ENCODE results near the gene ZNF441.
A peak's percentile ranks its signal among the peaks of the same experiment; 100 is the strongest.
"Not testable (repeated sequence)": the region's sequence is repeated elsewhere in the genome, so short reads cannot be mapped to it uniquely, and the experiment has no call there.

Gene ZNF441

GRCh38 chr19:11776669-11777068 is 9.9 kb downstream of the ZNF441 start:
- FAIRE-seq; DNase-seq (ENCODE audit: insufficient read length, low spot score): not testable (repeated sequence)

- no peak for FAIRE-seq
Measured at GRCh38 chr19:11780431-11781020, 13.7 kb downstream of the ZNF441 start.

GRCh38 chr19:11781295-11782057 is 14.7 kb downstream of the ZNF441 start:
- DNase-seq (ENCODE audit: insufficient read length, low spot score) (no peak), FAIRE-seq (no peak)

More at GRCh38 chr19:11780431-11781020, 13.7 kb downstream of the ZNF441 start:
- no peak for DNase-seq (ENCODE audit: insufficient read length, low spot score)

GRCh38 chr19:11783767-11784166 is 17.0 kb downstream of the ZNF441 start:
- no peak for DNase-seq (ENCODE audit: insufficient read length, low spot score)
- no peak for FAIRE-seq

GRCh38 chr19:11784356-11784755 is 17.6 kb downstream of the ZNF441 start:
- FAIRE-seq = no peak

GRCh38 chr19:11787536-11787935 is 20.7 kb downstream of the ZNF441 start:
- FAIRE-seq = no peak

More at GRCh38 chr19:11784356-11784755, 17.6 kb downstream of the ZNF441 start:
- no peak for DNase-seq (ENCODE audit: insufficient read length, low spot score)

GRCh38 chr19:11792942-11793341 is 26.1 kb downstream of the ZNF441 start:
- DNase-seq (ENCODE audit: insufficient read length, low spot score) (no peak), FAIRE-seq (no peak)

More at GRCh38 chr19:11787536-11787935, 20.7 kb downstream of the ZNF441 start:
- no peak for DNase-seq (ENCODE audit: insufficient read length, low spot score)

GRCh38 chr19:11797491-11797890 is 30.7 kb downstream of the ZNF441 start:
- FAIRE-seq (peak; percentile 89), DNase-seq (ENCODE audit: insufficient read length, low spot score) (peak; percentile 91)

- DNase-seq (ENCODE audit: insufficient read length, low spot score) = peak; percentile 96
- peak; percentile 33 for FAIRE-seq
Measured at GRCh38 chr19:11798391-11799330, 31.9 kb downstream of the ZNF441 start, which contains the start of gene ZNF491. TSS of gene ZNF491 (plus strand) at chr19:11798523. CDS start at chr19:11805954, 7,431 bp downstream.

GRCh38 chr19:11806354-11807098 is 39.7 kb downstream of the ZNF441 start:
- FAIRE-seq = no peak
- DNase-seq (ENCODE audit: insufficient read length, low spot score) = no peak

GRCh38 chr19:11807099-11807380 is 40.2 kb downstream of the ZNF441 start:
- no peak for DNase-seq (ENCODE audit: insufficient read length, low spot score)
- no peak for FAIRE-seq

- no peak for DNase-seq (ENCODE audit: insufficient read length, low spot score)
- no peak for FAIRE-seq
Measured at GRCh38 chr19:11813703-11814028, 46.9 kb downstream of the ZNF441 start.

- FAIRE-seq (peak; percentile 69), DNase-seq (ENCODE audit: insufficient read length, low spot score) (peak; percentile 98)
Measured at GRCh38 chr19:11814029-11814699, 47.4 kb downstream of the ZNF441 start, which contains the start of gene ZNF440. TSS of gene ZNF440 (plus strand) at chr19:11814273. CDS start at chr19:11814448, 175 bp downstream.

GRCh38 chr19:11814700-11815035 is 47.9 kb downstream of the ZNF441 start:
- no peak for DNase-seq (ENCODE audit: insufficient read length, low spot score)
- no peak for FAIRE-seq

GRCh38 chr19:11821474-11822109 is 54.8 kb downstream of the ZNF441 start:
- no peak for DNase-seq (ENCODE audit: insufficient read length, low spot score)
- peak; percentile 72 for FAIRE-seq

GRCh38 chr19:11828957-11829876 is 62.4 kb downstream of the ZNF441 start:
- peak; percentile 55 for FAIRE-seq
- DNase-seq (ENCODE audit: insufficient read length, low spot score) = not testable (repeated sequence)

- no peak for FAIRE-seq
- DNase-seq (ENCODE audit: insufficient read length, low spot score) = no peak
Measured at GRCh38 chr19:11832253-11832912, 65.6 kb downstream of the ZNF441 start.

- no peak for FAIRE-seq
- DNase-seq (ENCODE audit: insufficient read length, low spot score) = no peak
Measured at GRCh38 chr19:11833541-11833940, 66.7 kb downstream of the ZNF441 start.

Data from HTR-8/SVneo (cell line).